ENCODE data around the gene INS.

The INS gene

DNA sequence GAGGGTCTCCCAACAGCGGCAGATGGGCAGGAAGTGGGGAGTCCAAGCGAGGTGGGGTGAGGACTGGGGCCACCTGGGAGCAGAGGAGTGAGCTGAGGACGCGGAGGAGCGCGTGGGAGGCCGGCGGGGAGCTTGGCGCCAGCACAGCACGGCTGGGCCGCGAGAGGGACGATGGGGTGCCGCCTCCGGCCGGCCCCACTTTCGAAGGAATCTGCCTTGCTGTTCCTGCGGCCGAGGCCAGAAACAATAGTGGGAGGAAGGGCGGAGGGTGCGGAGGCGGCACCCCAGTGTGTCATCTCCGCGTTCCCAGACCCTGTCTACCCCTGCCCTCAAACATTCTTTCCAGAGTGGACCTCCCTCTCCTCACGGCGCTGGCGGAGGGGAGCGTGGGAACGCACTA lies 5.5 kb downstream of the INS start:
- no peak overlapping the region for H3K4me3 ChIP-seq (ENCODE audit: control insufficient read depth, low read depth, low read length)
- TF ChIP-seq CTCF (IDR thresholded peaks at IDR 0.05; ENCODE audit: control insufficient read depth, insufficient read depth, low read depth, low read length, missing control alignments): no peak
- no peak for DNase-seq (ENCODE audit: low read depth)

- no peak for DNase-seq (ENCODE audit: low read depth)
- no peak overlapping the region for H3K4me3 ChIP-seq (ENCODE audit: control insufficient read depth, low read depth, low read length)
- TF ChIP-seq CTCF (IDR thresholded peaks at IDR 0.05; ENCODE audit: control insufficient read depth, insufficient read depth, low read depth, low read length, missing control alignments): no peak
Observed at GRCh38 chr11:2154889-2155288, 6.1 kb downstream of the INS start.

DNA sequence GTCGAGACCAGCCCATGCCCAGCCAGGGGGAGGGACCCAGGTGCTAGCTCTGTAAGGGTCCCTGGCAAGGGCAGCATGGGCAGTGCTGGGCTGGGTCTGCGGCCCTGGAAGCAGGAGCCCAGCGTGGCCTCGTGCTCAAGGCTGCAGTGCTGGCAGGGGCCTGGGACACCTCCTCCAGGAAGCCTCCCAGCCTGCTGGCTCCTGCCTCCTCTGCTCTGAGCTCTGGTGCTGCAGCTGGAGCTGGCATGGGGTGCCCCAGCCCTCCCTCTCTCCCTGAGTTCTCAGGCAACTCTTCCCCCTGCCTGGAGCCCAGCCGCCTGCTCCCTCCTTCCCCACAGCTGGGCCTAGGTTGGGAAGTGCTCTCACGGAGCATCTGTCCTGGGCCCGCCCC lies 6.8 kb downstream of the INS start:
- no peak for TF ChIP-seq CTCF (IDR thresholded peaks at IDR 0.05; ENCODE audit: control insufficient read depth, insufficient read depth, low read depth, low read length, missing control alignments)
- no peak for DNase-seq (ENCODE audit: low read depth)
- H3K4me3 ChIP-seq (ENCODE audit: control insufficient read depth, low read depth, low read length): no peak overlapping the region

DNA sequence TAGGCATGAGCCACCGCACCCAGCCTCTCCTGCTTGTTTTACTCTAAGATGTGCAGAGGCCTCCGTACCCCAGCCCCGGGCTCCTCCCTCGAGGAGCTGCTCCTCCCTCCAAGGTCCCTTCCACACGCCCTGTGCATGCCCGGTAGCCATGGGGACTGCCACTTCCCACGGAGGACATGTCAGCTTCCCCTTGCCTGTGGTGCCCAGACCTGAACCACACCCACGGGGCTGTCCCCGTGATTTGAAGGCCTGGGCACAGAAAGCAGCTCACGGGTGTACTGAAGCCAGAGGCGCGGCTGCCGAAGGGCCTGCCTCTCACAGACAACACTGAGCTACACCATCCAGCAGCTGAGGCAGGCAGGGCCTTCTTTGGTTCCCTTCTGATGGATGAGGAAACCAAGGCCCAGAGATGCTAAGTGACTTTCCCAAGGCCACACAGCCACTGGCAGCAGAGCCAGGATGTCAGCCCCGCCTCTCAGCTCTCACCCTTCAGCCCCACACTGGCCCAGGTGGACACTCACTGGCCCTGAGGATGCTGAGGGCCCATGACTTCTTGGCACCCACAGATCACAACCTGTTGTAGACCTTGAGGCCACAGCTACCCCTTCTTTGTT lies 7.3 kb downstream of the INS start:
- no peak for TF ChIP-seq CTCF (IDR thresholded peaks at IDR 0.05; ENCODE audit: control insufficient read depth, insufficient read depth, low read depth, low read length, missing control alignments)
- H3K4me3 ChIP-seq (ENCODE audit: control insufficient read depth, low read depth, low read length): no peak overlapping the region
- no peak for DNase-seq (ENCODE audit: low read depth)

- TF ChIP-seq CTCF (IDR thresholded peaks at IDR 0.05; ENCODE audit: control insufficient read depth, insufficient read depth, low read depth, low read length, missing control alignments): peak; percentile 80
- H3K4me3 ChIP-seq (ENCODE audit: control insufficient read depth, low read depth, low read length): no peak overlapping the region
- peak; percentile 4 for DNase-seq (ENCODE audit: low read depth)
Observed at GRCh38 chr11:2151500-2152257, 9.3 kb downstream of the INS start.

DNA sequence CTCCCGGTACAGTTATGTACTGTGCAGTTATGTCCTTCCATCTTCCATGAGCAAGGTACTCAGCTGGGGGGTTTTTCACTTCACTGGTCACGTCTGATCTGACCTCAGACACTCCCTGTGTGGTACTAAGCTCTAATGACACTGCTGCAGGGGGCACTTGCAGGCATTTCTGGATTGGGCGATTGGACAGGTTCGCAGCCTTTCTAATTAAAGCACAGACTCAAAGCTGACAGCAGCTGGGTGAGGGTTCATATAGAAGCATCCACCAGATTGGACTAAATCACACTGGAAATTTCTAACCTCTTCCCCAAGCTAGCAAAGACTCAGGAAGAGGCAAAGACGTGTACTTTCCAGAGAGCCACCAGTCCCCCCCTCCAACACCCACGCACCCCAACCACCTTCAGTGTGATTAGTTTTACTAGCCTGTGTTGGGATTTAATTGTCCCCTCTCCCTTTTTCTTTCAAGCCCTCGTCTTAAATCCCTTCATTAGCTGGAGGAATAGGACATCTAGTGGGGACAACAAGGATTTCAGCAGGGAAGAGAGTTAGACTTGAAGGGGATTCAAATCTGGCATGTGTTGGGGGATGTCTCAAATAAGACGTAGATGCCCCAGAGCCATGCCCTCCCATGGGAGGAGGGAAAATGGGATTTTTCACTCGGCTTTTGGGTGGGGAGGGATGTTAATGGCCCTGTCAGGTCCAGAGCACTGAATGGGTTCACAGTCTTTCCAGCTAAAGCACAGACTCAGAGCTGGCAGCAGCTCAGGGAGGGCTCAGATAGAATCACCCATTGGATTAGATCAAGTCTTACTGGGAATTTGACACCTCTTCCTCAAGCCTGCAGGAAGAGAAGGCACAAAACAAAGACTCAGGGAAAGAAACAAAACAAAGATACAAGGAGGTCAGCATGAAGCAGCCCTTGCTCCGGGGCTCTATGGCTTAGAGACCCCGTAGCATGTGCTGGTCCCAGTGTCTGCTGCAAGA lies 10.9 kb downstream of the INS start:
- H3K4me3 ChIP-seq (ENCODE audit: control insufficient read depth, low read depth, low read length): no peak overlapping the region
- TF ChIP-seq CTCF (IDR thresholded peaks at IDR 0.05; ENCODE audit: control insufficient read depth, insufficient read depth, low read depth, low read length, missing control alignments): peak; percentile 64
- peak; percentile 29 for DNase-seq (ENCODE audit: low read depth)
